Measurements from ENCODE around the gene ESYT3. TPM values are rescaled to one million over a fixed set of nuclear protein-coding genes. Genes with fewer than 3 reads are reported as not detected.
"Not testable (repeated sequence)": the region's sequence is repeated elsewhere in the genome, so short reads cannot be mapped to it uniquely, and the experiment has no call there.

Gene ESYT3
- total and polyA plus RNA-seq, 8 donors = 0.95 to 2.8 (median 1.4) TPM

- intact Hi-C loops (cut with DNase I) = no loop called here
- no peak for TF ChIP-seq CTCF (IDR thresholded peaks at IDR 0.05)
- FAIRE-seq (no peak), DNase-seq (no peak), ATAC-seq (no peak)
- H3K36me3 ChIP-seq = peaks cover 0 to 12% (median 6%) of the 10 kb centered on the region in 3 donors
- no peaks in the 10 kb centered on the region for H3K27me3 ChIP-seq
- WGBS, 2 donors = 70 to 75% methylated on average over 2 of the region's 2 CpGs
- H3K9me3 ChIP-seq = no peaks in the 10 kb centered on the region
- no peak overlapping the region for H3K27ac ChIP-seq
- H3K4me1 ChIP-seq = no peaks in the 10 kb centered on the region
- no peak overlapping the region for H3K4me3 ChIP-seq
These were observed 78.9 kb downstream of the ESYT3 start for GRCh38 chr3:138513090-138513843.

- H3K27ac ChIP-seq; intact Hi-C loops (cut with DNase I); ATAC-seq; H3K4me3 ChIP-seq; H3K27me3 ChIP-seq; FAIRE-seq; H3K9me3 ChIP-seq; H3K4me1 ChIP-seq: not testable (repeated sequence)
- H3K36me3 ChIP-seq = peaks cover 0 to 16% (median 7%) of the 10 kb centered on the region in 3 donors
- WGBS, 2 donors = 98% methylated on average over 23 of the region's 23 CpGs
- peak in 1 of 6 donors; percentile 58 for DNase-seq
These were observed 87.0 kb downstream of the ESYT3 start for GRCh38 chr3:138521445-138521844.

Other genes with a start within 250 kb of the ESYT3 start
- gene ARMC8, start 247.3 kb upstream of the ESYT3 start, total RNA-seq = 10 to 100 TPM; 15.4 to 21.1 (median 18.6) TPM
- gene ARMC8, start 247.3 kb upstream of the ESYT3 start, polyA plus RNA-seq = 10 to 100 TPM in 1 of 2 donors, 1 to 10 TPM in 1; 7.6 to 14.4 TPM
- gene NME9, start 104.8 kb upstream of the ESYT3 start, total RNA-seq = 1 to 10 TPM in 1 of 6 donors, under 1 TPM in 5; 0.47 to 1.8 (median 0.77) TPM
- gene NME9, start 104.8 kb upstream of the ESYT3 start, polyA plus RNA-seq = 1 to 10 TPM in 1 of 2 donors, under 1 TPM in 1; 0.91 to 3.5 TPM
- gene MRAS, start 86.0 kb upstream of the ESYT3 start, total RNA-seq = 10 to 100 TPM in 1 of 6 donors, 1 to 10 TPM in 5; 2.3 to 12.6 (median 5.6) TPM
- gene MRAS, start 86.0 kb upstream of the ESYT3 start, polyA plus RNA-seq = 1 to 10 TPM; 2.8 to 5.3 TPM
- gene CEP70, start 159.6 kb downstream of the ESYT3 start, total RNA-seq = 10 to 100 TPM; 22.0 to 44.0 (median 24.6) TPM
- 10 to 100 TPM; 13.6 to 16.9 TPM for gene CEP70, start 159.6 kb downstream of the ESYT3 start, polyA plus RNA-seq
- gene FAIM, start 174.2 kb downstream of the ESYT3 start, total RNA-seq = 10 to 100 TPM; 10.5 to 17.7 (median 13.4) TPM
- 10 to 100 TPM; 32.4 to 36.5 TPM for gene FAIM, start 174.2 kb downstream of the ESYT3 start, polyA plus RNA-seq

Measured in pancreas (tissue), 10 donors.